GM18511 (cell line): ENCODE data around the gene DVL1.
"Not testable (repeated sequence)": the region's sequence is repeated elsewhere in the genome, so short reads cannot be mapped to it uniquely, and the experiment has no call there.

Experiments used
- ATAC-seq: cut with Tn5 transposase; IDR thresholded peaks from one replicate; pipeline ENCODE4 v1.9.1; 2021; ENCODE audit warnings: mild to moderate bottlenecking, moderate library complexity; ENCODE audit not compliant: unreplicated experiment

DVL1 gene

GRCh38 chr1:1373815-1374588 lies 24.8 kb upstream of the DVL1 start:
- ATAC-seq = no peak

- ATAC-seq = no peak
These were observed 24.0 kb upstream of the DVL1 start for GRCh38 chr1:1373051-1373814.

- no peak for ATAC-seq
These were observed 22.8 kb upstream of the DVL1 start for GRCh38 chr1:1371746-1372711.

- no peak for ATAC-seq
These were observed 22.1 kb upstream of the DVL1 start for GRCh38 chr1:1371364-1371745.

GRCh38 chr1:1370771-1371300 lies 21.6 kb upstream of the DVL1 start:
- no peak for ATAC-seq

GRCh38 chr1:1370094-1370493 lies 20.9 kb upstream of the DVL1 start:
- ATAC-seq = not testable (repeated sequence)

GRCh38 chr1:1367315-1367714 lies 18.1 kb upstream of the DVL1 start:
- ATAC-seq = no peak

GRCh38 chr1:1366699-1367066 lies 17.5 kb upstream of the DVL1 start:
- no peak for ATAC-seq

GRCh38 chr1:1365875-1366698 lies 16.9 kb upstream of the DVL1 start:
- no peak for ATAC-seq

- no peak for ATAC-seq
These were observed 15.0 kb upstream of the DVL1 start for GRCh38 chr1:1364266-1364665.

GRCh38 chr1:1361982-1362423 lies 12.8 kb upstream of the DVL1 start:
- ATAC-seq = no peak

- no peak for ATAC-seq
These were observed 12.2 kb upstream of the DVL1 start for GRCh38 chr1:1361233-1361981.

- no peak for ATAC-seq
These were observed 11.4 kb upstream of the DVL1 start for GRCh38 chr1:1360506-1361169.

- ATAC-seq = no peak
These were observed 10.6 kb upstream of the DVL1 start for GRCh38 chr1:1359664-1360468.

- no peak for ATAC-seq
These were observed 10.1 kb upstream of the DVL1 start for GRCh38 chr1:1359308-1359663.

GRCh38 chr1:1358433-1359271 lies 9.4 kb upstream of the DVL1 start, which contains the start of gene MXRA8:
TSS of gene MXRA8 (minus strand) at chr1:1358555. CDS start at chr1:1358504, 51 bp downstream.
- no peak for ATAC-seq

- no peak for ATAC-seq
These were observed 8.7 kb upstream of the DVL1 start for GRCh38 chr1:1357871-1358432.
